Endometrium (tissue), 2 donors: ENCODE results near the gene RAPGEF4.
"Not testable (repeated sequence)": the region's sequence is repeated elsewhere in the genome, so short reads cannot be mapped to it uniquely, and the experiment has no call there.

Experiments
- FAIRE-seq: peaks from 2 replicates; lab custom pipeline; 2012; peaks lifted over from hg19 to GRCh38; lab: Jason Lieb, UNC
- donor health status: control.
- donor health status: control.

The RAPGEF4 gene

GRCh38 chr2:173075056-173075780 is 339.6 kb downstream of the RAPGEF4 start:
- FAIRE-seq = no peak

- FAIRE-seq = no peak
Observed at GRCh38 chr2:173075781-173076580, 340.3 kb downstream of the RAPGEF4 start, which contains the start of gene MAP3K20. MAP3K20 (plus strand) TSS chr2:173075846; CDS start chr2:173091032, 15,186 bp downstream.

- FAIRE-seq = no peak
Observed at GRCh38 chr2:173076581-173077345, 341.1 kb downstream of the RAPGEF4 start.

GRCh38 chr2:173077506-173078177 is 342.0 kb downstream of the RAPGEF4 start:
- no peak for FAIRE-seq

GRCh38 chr2:173079141-173079540 is 343.5 kb downstream of the RAPGEF4 start:
- no peak for FAIRE-seq

GRCh38 chr2:173079973-173080860 is 344.6 kb downstream of the RAPGEF4 start:
- no peak for FAIRE-seq

GRCh38 chr2:173086518-173087213 is 351.0 kb downstream of the RAPGEF4 start:
- no peak for FAIRE-seq

GRCh38 chr2:173087214-173087581 is 351.6 kb downstream of the RAPGEF4 start:
- FAIRE-seq = no peak

- FAIRE-seq = peak; percentile 21
Observed at GRCh38 chr2:173087793-173088496, 352.3 kb downstream of the RAPGEF4 start.

GRCh38 chr2:173090276-173090877 is 354.7 kb downstream of the RAPGEF4 start:
- FAIRE-seq = peak; percentile 69

- no peak for FAIRE-seq
Observed at GRCh38 chr2:173090973-173091660, 355.5 kb downstream of the RAPGEF4 start.

- no peak for FAIRE-seq
Observed at GRCh38 chr2:173091910-173092309, 356.3 kb downstream of the RAPGEF4 start.

- no peak for FAIRE-seq
Observed at GRCh38 chr2:173092844-173093402, 357.3 kb downstream of the RAPGEF4 start.

- FAIRE-seq = not testable (repeated sequence)
Observed at GRCh38 chr2:173093617-173094016, 358.0 kb downstream of the RAPGEF4 start.

GRCh38 chr2:173094731-173095130 is 359.1 kb downstream of the RAPGEF4 start:
- FAIRE-seq = no peak

- FAIRE-seq = no peak
Observed at GRCh38 chr2:173095356-173095755, 359.7 kb downstream of the RAPGEF4 start.

- FAIRE-seq = no peak
Observed at GRCh38 chr2:173099271-173099670, 363.6 kb downstream of the RAPGEF4 start.

GRCh38 chr2:173099804-173100203 is 364.2 kb downstream of the RAPGEF4 start:
- FAIRE-seq = no peak
